HCEC 1CT (cell line): ENCODE data around the gene CDH22.

Experiments
- DNase-seq: peaks from one replicate; pipeline ENCODE4 v3.0.0-alpha.2; 2017

CDH22 gene

DNA sequence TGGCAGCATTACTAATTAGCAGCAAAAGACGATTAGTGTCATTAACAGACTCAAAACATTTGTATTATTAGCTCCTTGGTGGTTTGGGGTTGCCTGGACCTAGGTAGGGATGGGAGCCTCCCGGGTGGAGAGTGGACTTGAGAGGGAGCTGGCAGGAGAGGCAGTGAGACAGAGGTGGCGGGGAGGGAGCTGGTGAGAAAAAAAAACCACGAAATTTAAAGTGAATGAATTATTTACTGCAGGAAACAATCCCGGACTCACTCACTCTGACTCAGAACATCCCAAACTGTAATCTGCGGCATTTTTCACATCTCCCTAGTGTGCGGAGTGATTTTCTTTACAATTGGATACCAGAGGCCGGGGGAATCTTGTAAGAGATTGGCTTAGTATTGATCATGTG, 14.3 kb upstream of the CDH22 start:
- DNase-seq, result no peak

DNA sequence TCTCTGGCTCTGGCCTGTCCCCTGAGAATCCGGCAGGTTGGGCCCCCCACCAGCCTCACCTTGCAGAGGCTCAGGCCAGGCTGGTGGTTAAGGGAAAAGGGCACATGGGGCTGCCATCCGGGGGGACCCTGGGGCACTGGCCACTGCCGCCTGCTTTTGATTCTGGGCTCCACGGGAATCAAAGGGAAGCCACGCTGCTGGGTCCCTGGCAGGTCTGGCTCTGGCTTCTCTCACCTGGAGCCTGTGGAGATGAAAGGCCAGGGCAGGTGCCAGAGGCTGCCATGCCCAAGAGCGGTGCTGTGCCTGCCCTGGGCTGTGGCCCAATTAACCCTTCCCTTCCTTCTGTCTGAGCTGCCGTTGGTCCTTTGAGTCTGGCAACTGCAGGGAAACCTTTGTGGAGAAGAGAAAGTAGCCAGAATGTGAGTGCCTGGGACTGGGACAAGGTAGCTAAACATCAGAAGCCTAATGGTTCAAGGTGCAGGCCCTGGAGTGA, 9.4 kb upstream of the CDH22 start:
- DNase-seq, result no peak

DNA sequence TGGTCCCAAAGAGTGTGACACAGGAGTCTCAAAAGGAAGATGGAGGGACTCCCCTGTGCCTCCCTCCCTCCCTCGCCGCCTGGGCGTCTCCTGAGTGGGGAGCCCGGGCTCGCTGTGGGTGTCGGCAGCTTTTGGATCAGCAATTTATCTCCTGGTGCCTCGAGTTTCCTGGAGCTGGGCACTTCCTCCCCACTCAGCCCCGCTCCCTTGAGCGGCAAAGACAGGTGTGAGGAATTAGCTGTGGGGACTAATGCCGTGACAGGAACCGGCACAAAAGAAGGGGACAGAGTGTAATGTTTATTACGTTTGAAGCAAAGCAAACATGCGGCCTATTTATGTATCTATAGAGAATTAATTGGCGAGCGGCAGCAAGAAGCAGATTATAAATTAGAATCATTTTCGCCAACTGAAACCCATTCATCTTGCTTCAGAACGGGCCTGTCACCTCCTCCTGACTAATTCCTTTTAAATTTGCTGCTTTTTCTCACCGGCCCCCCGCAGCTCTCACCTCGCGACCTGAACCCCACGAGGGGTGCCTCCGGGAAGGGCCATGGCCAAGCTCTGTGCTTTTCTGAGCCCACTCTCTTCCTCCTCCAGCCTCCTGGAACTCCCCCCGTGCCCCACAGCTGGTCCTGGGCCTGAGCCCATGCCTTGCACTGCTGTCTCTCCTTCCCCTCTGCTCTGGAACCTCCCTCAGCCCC, 8.8 kb upstream of the CDH22 start:
- DNase-seq, result no peak

DNA sequence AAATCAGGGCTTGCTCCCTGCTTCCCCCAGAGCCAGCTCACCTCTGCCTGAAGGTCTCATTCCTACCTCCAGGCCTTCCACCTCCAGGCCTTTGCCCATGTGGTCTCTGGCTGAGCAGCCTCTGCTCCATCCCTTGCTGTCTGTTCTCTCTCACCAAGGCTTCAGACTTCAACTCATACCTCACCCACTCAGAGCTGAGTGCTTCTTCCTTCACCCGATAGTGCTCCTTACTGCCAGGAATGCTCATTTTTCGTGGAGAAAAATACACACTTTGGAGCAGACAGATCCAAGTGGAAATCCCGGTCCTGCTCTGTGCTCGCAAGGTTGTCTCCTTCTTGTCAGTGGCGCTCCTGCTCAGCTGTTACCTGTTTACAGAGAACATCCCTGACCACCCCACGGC, 7.0 kb upstream of the CDH22 start:
- DNase-seq, result no peak

- no peak for DNase-seq
These were observed 4.9 kb upstream of the CDH22 start for GRCh38 chr20:46312945-46313861.

DNA sequence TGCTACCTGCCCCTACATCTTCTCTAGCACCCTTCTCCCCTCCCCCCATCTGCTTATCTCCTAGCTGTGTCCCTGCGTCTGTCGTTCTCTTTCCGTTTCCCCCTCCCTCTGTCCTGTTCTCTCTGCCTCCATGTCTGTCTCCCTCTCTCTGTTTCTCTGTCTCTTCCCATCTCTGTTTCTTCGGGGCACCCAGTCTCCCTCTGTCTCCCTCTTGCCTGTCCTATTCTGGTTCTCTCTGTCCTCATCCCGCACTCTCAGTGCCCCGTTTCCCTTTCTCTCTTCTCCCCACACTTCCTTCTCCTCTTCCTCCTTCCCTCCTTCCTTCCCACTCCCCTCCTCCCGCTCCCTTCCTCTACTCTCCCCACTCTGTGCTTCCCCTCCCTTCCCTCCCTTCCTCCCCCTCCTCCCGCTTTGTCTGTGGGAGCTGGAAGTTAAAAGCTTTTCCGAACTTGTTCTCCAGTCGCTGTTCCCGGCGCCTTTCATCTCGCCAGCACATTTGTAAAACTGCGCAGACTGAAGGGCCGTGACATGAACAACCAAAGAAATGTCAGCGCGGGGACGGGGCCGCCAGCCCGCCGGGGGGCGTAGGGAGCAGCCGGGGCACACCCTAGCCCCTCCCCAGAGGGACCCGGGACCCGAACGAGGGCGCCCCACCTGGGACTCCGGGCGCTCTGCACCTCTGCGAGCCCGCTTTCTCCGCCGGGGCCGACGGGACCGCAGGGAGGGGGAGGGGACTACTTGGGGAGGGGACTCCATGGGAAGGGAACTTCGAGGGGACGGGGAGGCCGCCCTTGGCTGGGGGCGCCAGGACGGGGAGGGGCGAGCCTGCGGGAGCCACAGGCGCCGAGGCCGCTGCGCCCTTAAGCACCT, 4.0 kb upstream of the CDH22 start:
- DNase-seq, result no peak

DNA sequence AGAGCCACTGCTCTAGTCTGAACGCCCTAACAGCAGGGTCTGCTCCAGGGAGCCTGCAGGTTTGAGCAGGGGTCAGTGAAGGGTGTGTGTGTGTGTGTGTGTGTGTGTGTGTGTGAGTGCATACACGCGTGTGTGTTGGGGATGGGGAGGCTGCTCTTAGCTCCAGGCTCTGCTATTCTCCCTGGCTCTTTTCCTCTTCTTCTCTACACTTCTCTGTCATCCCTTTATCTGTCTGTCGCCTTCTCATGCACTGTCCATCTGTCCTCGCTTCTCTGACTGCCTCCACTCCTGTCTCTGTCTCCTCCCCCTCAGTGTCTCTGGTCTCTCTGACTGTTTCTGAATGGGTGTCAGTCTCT, 3.4 kb upstream of the CDH22 start:
- no peak for DNase-seq

- DNase-seq, result no peak
These were observed 2.8 kb upstream of the CDH22 start for GRCh38 chr20:46311039-46311650.

DNA sequence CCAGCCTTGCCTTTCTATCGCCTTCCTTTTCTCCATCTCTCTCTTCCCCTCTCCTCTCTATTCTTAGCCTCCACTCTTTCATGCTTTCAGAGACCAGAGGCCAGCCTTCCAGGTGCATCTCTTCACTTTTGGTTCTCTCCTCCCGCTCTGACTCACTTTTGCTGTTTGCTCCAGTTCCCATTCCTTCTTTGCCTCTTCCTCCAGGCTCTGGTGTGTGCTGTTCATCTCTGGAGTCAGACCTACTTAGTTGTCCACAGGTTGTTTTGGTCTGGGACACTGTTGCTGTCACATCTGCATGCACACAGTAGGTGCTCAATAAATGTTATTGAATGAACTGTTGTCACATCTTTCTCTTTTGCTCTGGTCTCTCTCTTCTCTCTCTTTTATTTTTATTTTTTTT, 1.6 kb upstream of the CDH22 start:
- DNase-seq, result no peak

GRCh38 chr20:46307999-46308257, 370 bp downstream of the CDH22 start:
- DNase-seq, result no peak

DNA sequence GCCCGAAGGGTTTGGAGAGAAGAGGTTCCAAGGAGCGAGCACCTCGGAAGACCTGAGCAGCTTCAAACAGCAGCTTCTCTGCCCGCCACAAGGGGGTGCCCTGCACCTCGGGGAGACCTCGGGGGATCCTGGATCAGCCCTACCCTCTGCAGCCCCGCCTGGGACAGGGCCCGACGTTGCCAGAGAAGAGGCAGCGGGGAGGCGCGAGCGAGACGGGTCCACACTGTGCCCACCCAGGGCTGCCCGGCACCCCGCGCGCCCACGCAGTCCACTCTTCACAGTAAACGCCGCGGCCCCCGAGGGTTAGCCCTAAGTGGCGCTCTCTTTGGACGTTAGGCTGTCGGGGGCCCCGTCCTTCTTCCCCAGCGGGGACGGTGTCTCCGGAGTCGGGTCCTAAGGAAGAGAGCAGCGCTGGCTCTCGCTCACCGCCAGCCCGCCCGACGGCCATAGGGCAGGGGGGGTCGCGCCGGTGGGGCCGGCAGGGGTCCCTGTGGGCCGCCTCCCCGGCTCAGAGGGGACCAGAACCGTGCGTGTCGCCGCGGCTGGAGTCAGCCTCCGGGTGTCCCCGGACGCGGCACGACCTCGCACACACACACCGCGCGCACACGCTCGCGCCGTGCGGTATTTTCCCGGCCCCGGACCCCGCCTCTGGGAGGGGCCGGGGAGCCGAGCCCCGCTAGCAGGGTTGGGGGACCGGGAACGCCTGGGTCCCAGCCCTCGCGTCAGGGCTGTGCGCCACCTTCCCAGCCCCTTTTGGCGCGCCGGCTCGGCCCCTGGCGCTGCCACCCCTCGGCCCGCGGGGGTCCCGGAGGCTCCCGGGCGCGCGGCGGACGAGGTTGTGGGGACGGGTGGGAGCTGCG, 929 bp downstream of the CDH22 start:
- peak; percentile 43 for DNase-seq

GRCh38 chr20:46306743-46307138, 1.6 kb downstream of the CDH22 start:
- no peak for DNase-seq

DNA sequence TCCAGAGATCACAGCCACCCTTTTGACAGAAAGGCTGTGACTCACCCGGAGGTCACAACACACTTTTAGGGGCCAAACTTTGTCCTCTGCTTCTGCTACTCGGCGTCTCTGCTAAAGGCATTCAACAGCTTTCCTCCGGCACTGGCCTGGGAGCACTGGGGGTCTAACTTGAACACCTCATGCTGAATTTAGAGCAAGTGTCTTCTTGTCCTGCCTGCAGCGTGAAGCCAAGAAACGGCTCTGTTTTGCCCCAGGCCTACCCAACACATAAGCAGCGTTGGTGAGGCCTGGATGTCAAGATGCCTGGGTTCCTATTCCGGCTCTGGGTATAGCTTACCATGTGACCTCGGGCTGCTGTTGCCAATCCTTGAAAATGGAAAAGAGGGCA, 2.3 kb downstream of the CDH22 start:
- no peak for DNase-seq

DNA sequence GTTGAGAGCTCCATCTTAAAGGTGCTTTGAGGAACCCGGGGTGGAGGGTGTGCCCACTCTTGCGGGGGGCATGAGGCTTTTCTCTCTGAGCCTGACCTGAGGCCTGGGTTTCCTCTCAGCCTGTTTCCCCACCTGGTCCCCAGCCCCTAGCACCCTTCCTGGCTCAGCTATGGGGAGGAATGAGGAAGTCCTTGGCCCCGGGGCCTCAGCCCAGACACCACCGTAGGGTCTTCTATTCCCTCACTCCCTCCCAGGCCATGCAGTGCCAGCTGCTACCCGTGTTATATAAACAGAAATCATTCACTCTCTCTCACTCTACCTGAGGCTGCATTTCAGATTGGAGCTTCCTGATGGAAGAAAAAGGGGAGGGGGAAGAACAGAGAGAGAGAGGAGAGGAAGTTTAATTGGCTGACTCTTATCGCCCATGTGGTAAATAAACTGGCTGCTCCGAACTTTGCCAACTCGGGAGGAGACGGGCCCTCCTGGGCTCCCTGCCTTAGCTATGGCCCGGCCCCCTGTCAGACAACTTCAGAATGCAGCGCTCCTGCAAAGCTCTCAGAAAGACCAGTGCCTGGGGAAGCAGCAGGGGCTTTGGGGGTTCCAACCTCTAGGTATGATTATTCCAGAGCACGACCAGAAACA, 2.8 kb downstream of the CDH22 start:
- no peak for DNase-seq

GRCh38 chr20:46304852-46305251, 3.4 kb downstream of the CDH22 start:
- DNase-seq, result no peak

- no peak for DNase-seq
These were observed 3.9 kb downstream of the CDH22 start for GRCh38 chr20:46304361-46304760.

GRCh38 chr20:46303176-46303956, 4.9 kb downstream of the CDH22 start:
- no peak for DNase-seq

DNA sequence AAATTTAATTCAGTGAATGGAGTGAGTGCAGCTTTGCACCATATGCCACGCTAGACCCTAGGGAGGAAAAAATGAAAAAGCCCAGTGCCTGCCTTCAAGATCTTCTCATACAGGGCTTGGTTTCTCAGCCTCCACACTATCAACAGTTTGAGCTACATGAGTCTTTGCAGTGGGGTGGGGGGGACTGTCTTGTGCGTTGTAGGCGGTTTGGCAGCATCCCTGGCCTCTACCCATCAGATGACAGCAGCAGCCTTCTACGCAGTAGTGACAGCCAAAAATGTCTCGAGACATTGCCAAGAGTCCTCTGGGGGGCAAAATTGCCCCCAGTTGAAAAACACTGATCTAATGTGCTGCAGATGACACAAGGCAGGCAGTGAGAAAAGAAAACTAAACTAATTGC, 6.2 kb downstream of the CDH22 start:
- no peak for DNase-seq

GRCh38 chr20:46300281-46300680, 8.0 kb downstream of the CDH22 start:
- no peak for DNase-seq

- DNase-seq, result no peak
These were observed 9.2 kb downstream of the CDH22 start for GRCh38 chr20:46299078-46299477.

GRCh38 chr20:46298374-46298773, 9.9 kb downstream of the CDH22 start:
- DNase-seq, result no peak
